ENCODE data around the gene SCRN2. TPM values are rescaled to one million over a fixed set of nuclear protein-coding genes. Genes with fewer than 3 reads are reported as not detected.

The SCRN2 gene
- total and polyA plus RNA-seq, 12 donors: 6.3 to 136 (median 40.5) TPM

GRCh38 chr17:47792979-47793378 lies 48.1 kb downstream of the SCRN2 start:
- Histone ChIP-seq H3K4me3 (no peak overlapping the region), H3K36me3 (replicated peaks in 1 of 2) (no peaks in the 10 kb centered on the region), H3K9me3 (replicated peaks in 1 of 3) (no peaks in the 10 kb centered on the region), H3K27me3 (peaks cover 44% of the 10 kb centered on the region), H3K4me1 (replicated peaks in 1 of 2) (peaks cover 0 to 9% of the 10 kb centered on the region in 2 donors), H3K27ac (no peak overlapping the region)
- DNase-seq: peak in 1 of 7 donors; percentile 9
- TF ChIP-seq, protein P1, sequence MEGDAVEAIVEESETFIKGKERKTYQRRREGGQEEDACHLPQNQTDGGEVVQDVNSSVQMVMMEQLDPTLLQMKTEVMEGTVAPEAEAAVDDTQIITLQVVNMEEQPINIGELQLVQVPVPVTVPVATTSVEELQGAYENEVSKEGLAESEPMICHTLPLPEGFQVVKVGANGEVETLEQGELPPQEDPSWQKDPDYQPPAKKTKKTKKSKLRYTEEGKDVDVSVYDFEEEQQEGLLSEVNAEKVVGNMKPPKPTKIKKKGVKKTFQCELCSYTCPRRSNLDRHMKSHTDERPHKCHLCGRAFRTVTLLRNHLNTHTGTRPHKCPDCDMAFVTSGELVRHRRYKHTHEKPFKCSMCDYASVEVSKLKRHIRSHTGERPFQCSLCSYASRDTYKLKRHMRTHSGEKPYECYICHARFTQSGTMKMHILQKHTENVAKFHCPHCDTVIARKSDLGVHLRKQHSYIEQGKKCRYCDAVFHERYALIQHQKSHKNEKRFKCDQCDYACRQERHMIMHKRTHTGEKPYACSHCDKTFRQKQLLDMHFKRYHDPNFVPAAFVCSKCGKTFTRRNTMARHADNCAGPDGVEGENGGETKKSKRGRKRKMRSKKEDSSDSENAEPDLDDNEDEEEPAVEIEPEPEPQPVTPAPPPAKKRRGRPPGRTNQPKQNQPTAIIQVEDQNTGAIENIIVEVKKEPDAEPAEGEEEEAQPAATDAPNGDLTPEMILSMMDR (IDR thresholded peaks at IDR 0.05): no peak
- no peak for TF ChIP-seq POLR2A (IDR thresholded peaks at IDR 0.05)
- intact Hi-C loops (cut with DNase I): no loop called here
- whole genome bisulfite sequencing, 4 donors: 58 to 70% (median 65%) methylated on average over 6 of the region's 6 CpGs

GRCh38 chr17:47792457-47792856 lies 48.6 kb downstream of the SCRN2 start:
- Histone ChIP-seq H3K27ac (no peak overlapping the region), H3K4me3 (no peak overlapping the region), H3K27me3 (peaks cover 44% of the 10 kb centered on the region), H3K36me3 (replicated peaks in 1 of 2) (no peaks in the 10 kb centered on the region), H3K9me3 (replicated peaks in 1 of 3) (no peaks in the 10 kb centered on the region), H3K4me1 (replicated peaks in 1 of 2) (peaks cover 0 to 9% of the 10 kb centered on the region in 2 donors)
- DNase-seq: no peak
- intact Hi-C loops (cut with DNase I): no loop called here
- TF ChIP-seq, protein P1 (IDR thresholded peaks at IDR 0.05): no peak
- no peak for TF ChIP-seq POLR2A (IDR thresholded peaks at IDR 0.05)
- 53 to 92% (median 75%) methylated on average over 1 of the region's 1 CpG for WGBS, 4 donors

GRCh38 chr17:47791025-47791424 lies 50.0 kb downstream of the SCRN2 start:
- WGBS, 4 donors: 27 to 54% (median 46%) methylated on average over 3 of the region's 3 CpGs
- Histone ChIP-seq H3K9me3 (replicated peaks in 1 of 3) (no peaks in the 10 kb centered on the region), H3K4me3 (no peak overlapping the region), H3K27me3 (peaks cover 41% of the 10 kb centered on the region), H3K36me3 (replicated peaks in 1 of 2) (no peaks in the 10 kb centered on the region), H3K27ac (no peak overlapping the region), H3K4me1 (replicated peaks in 1 of 2) (peaks cover 0 to 9% of the 10 kb centered on the region in 2 donors)
- intact Hi-C loops (cut with DNase I): no loop called here
- no peak for TF ChIP-seq POLR2A (IDR thresholded peaks at IDR 0.05)
- TF ChIP-seq, protein P1 (IDR thresholded peaks at IDR 0.05): no peak
- DNase-seq: peak in 1 of 7 donors; percentile 20

GRCh38 chr17:47789611-47790561 lies 51.2 kb downstream of the SCRN2 start:
- Histone ChIP-seq H3K27me3 (peaks cover 42% of the 10 kb centered on the region), H3K9me3 (replicated peaks in 1 of 3) (no peaks in the 10 kb centered on the region), H3K36me3 (replicated peaks in 1 of 2) (no peaks in the 10 kb centered on the region), H3K27ac (no peak overlapping the region), H3K4me1 (replicated peaks in 1 of 2) (peaks cover 0 to 9% of the 10 kb centered on the region in 2 donors), H3K4me3 (peak overlapping the region in 1 of 4 donors; percentile 39)
- TF ChIP-seq POLR2A (IDR thresholded peaks at IDR 0.05): no peak
- TF ChIP-seq, protein P1 (IDR thresholded peaks at IDR 0.05): peak; percentile 27 to 60 (median 44)
- 2 to 7% (median 4%) methylated on average over 8 to 70 of the region's 70 CpGs for WGBS, 4 donors
- intact Hi-C loops (cut with DNase I): loop anchor here (10.0 kb wide), 2 partner anchors 85 to 95 kb away; partner anchors contain the start of gene TBKBP1 (in 1 of the 2)
- DNase-seq: peak; percentile 48 to 72 (median 65)
